Adrenal gland (tissue), 12 donors: Measurements from ENCODE around the gene ATE1. TPM values are rescaled to one million over a fixed set of nuclear protein-coding genes. Genes with fewer than 3 reads are reported as not detected.

Source experiments
- DNase-seq, 7 donors: peaks; one replicate each; pipeline ENCODE4 v3.0.0-alpha.2; 2019 to 2020
- H3K27ac ChIP-seq, 5 donors: fragments of 200-600 bp; sonication (generic) in 4 of 5; 1 replicate in 3 of 5; 2 replicates in 2 of 5; pipeline versions ENCODE4 v1.5.1 to v1.8.0; 2016 to 2020; ENCODE audit warnings: mild to moderate bottlenecking in 1 of 5
- H3K27me3 ChIP-seq: fragments of 200-600 bp; 2 replicates; pipeline ENCODE4 v1.8.0; 2021
- H3K36me3 ChIP-seq, 2 donors: fragments of 200-600 bp; replicated peaks in 1 of 2; 1 replicate in 1 of 2; 2 replicates in 1 of 2; pipeline versions ENCODE4 v1.5.1 to v1.8.0; 2018 to 2022
- H3K4me1 ChIP-seq, 2 donors: fragments of 200-600 bp; replicated peaks in 1 of 2; 1 replicate in 1 of 2; 2 replicates in 1 of 2; pipeline versions ENCODE4 v1.5.1 to v1.8.0; 2018 to 2021
- H3K4me3 ChIP-seq, 4 donors: fragments of 200-600 bp; sonication (generic) in 3 of 4; one replicate each; pipeline ENCODE4 v1.5.1; 2016 to 2018
- H3K9me3 ChIP-seq, 3 donors: fragments of 200-600 bp; sonication (generic) in 1 of 3; replicated peaks in 1 of 3; 1 replicate in 2 of 3; 2 replicates in 1 of 3; pipeline versions ENCODE4 v1.5.1 to v1.8.0; 2016 to 2021
- CTCF ChIP-seq, 6 experiments: fragments of 450-650 bp in 4 of 6; fragments of 200-600 bp in 2 of 6; sonication (generic) in 1 of 6; IDR thresholded peaks; 1 replicate in 5 of 6; 2 replicates in 1 of 6; pipeline versions ENCODE4 v1.5.1 to v1.8.0; 2016 to 2021; ENCODE audit warnings: antibody characterized with exemption in 6 of 6, mild to moderate bottlenecking in 2 of 6, moderate library complexity in 1 of 6
- POLR2A ChIP-seq, 2 donors: fragments of 450-650 bp; IDR thresholded peaks; one replicate each; pipeline ENCODE4 v1.6.1; 2017; ENCODE audit warnings: antibody characterized with exemption in 2 of 2, mild to moderate bottlenecking in 2 of 2, moderate library complexity in 1 of 2
- WGBS, 4 donors: extraction: QIAGEN DNeasy Blood & Tissue Kit in 2 of 4; methylation state at CpG; one replicate each; pipeline versions ENCODE4 v1.1.5 to v1.1.7; 2013 to 2017; 5-methylcytosine and 5-hydroxymethylcytosine counted together
- intact Hi-C, 2 donors: fragments of 100-400 bp; cut with DNase I; formaldehyde crosslinking; loops; one replicate each; pipeline versions ENCODE4 v1.14.1 to v1.15.0; 2022 to 2023
- polyA plus RNA-seq, 3 donors: library from polyadenylated mRNA; stranded (reverse); fragments of 200-250 nt in 2 of 3; fragments of 350-450 nt in 1 of 3; fragmentation: Illumina TruSeq in 1 of 3; extraction: RNeasy Lipid Tissue Mini Kit (QIAGEN cat#74804) in 1 of 3; gene quantifications; one replicate each; pipeline ENCODE4 v1.2.3, GENCODE V29; 2013 to 2014
- total RNA-seq, 9 donors: library from RNA; depleted of rRNA in 4 of 9; stranded (reverse); fragments of >200 nt in 4 of 9; fragments of 120-200 nt in 1 of 9; fragmentation: NEBNext Ultra II Directional in 1 of 9; extraction: Animal tissue kit (Norgen Biotek cat#: 25700) in 1 of 9; gene quantifications; one replicate each; pipeline versions ENCODE4 v1.1.0 to v1.2.4, GENCODE V29; 2013 to 2023
- donor health status: healthy with polysubstance abuse.
- donor health status: Bipolar disorder and iron deficiency.
- donor health status: DM: yes; HTN: yes; CAD: no.
- donor health status: DM: no; HTN: no; CAD: no.
- donor health status: DM: no; HTN: no; CAD: no.
- donor health status: DM: yes; HTN: yes; CAD: no.

ATE1 gene
- total and polyA plus RNA-seq, 12 donors: 4.2 to 53.7 (median 31.9) TPM

DNA sequence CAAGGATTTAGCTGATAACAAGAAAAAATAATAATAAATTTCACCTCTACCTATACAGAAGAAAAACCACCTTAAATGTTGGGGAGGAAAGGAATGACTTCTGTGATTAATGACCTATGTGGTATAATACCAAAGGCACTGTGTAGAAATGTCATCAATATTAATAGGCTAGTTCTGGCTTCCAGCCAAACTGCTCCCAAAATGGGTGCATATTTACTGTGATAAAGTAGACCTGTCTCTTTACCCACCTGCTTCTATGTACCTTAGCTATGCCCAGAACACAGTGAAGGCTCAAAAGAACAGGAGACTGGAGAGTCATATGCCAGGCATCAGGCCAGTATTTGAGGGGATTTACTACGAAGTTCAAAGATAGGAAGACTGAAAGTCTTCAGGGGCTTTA, 76.0 kb downstream of the ATE1 start:
- H3K27me3 ChIP-seq: no peaks in the 10 kb centered on the region
- intact Hi-C loops: no loop called here
- peaks cover 0 to 3% of the 10 kb centered on the region in 2 donors for H3K36me3 ChIP-seq
- no peak for DNase-seq
- WGBS, 4 donors: 81 to 96% (median 93%) methylated on average over 1 of the region's 1 CpG
- H3K4me1 ChIP-seq: no peaks in the 10 kb centered on the region
- H3K9me3 ChIP-seq: peaks cover 0 to 5% (median 0%) of the 10 kb centered on the region in 3 donors
- no peak overlapping the region for H3K4me3 ChIP-seq
- no peak overlapping the region for H3K27ac ChIP-seq
- TF ChIP-seq POLR2A (IDR thresholded peaks at IDR 0.05): no peak
- no peak for TF ChIP-seq CTCF (IDR thresholded peaks at IDR 0.05)

GRCh38 chr10:121848082-121848481, 79.7 kb downstream of the ATE1 start:
- WGBS, 4 donors: 88 to 97% (median 91%) methylated on average over 8 of the region's 8 CpGs
- intact Hi-C loops: no loop called here
- no peaks in the 10 kb centered on the region for H3K27me3 ChIP-seq
- no peak overlapping the region for H3K27ac ChIP-seq
- H3K4me3 ChIP-seq: no peak overlapping the region
- H3K36me3 ChIP-seq: peaks cover 0 to 3% of the 10 kb centered on the region in 2 donors
- H3K9me3 ChIP-seq: peaks cover 0 to 5% (median 0%) of the 10 kb centered on the region in 3 donors
- TF ChIP-seq CTCF (IDR thresholded peaks at IDR 0.05) (no peak), POLR2A (IDR thresholded peaks at IDR 0.05) (no peak)
- DNase-seq: no peak
- peaks cover 0 to 9% of the 10 kb centered on the region in 2 donors for H3K4me1 ChIP-seq

DNA sequence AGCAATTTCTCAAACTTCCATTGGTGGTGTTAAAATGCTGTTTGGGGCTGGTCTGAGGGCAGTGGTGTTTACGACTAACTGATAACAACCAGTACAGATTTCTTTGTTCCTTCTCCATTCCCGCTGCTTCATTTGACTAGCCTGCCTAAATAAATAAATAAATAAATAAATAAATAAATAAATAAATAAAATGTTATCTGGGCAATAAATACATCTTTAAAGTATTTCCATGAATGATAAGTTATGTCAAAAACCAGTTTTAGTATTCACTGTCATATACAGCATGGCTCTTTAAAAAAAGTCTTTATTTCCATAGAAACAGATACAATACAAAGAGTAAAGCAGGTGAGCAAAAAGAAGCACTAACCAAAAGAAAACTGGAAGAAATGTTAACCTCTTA, 81.3 kb downstream of the ATE1 start:
- H3K4me1 ChIP-seq: peaks cover 0 to 11% of the 10 kb centered on the region in 2 donors
- H3K27me3 ChIP-seq: no peaks in the 10 kb centered on the region
- H3K36me3 ChIP-seq: peaks cover 0 to 3% of the 10 kb centered on the region in 2 donors
- 94 to 100% (median 95%) methylated on average over 2 of the region's 2 CpGs for WGBS, 4 donors
- DNase-seq: no peak
- peaks cover 0 to 5% (median 0%) of the 10 kb centered on the region in 3 donors for H3K9me3 ChIP-seq
- H3K4me3 ChIP-seq: no peak overlapping the region
- intact Hi-C loops: no loop called here
- H3K27ac ChIP-seq: no peak overlapping the region
- TF ChIP-seq POLR2A (IDR thresholded peaks at IDR 0.05) (no peak), CTCF (IDR thresholded peaks at IDR 0.05) (no peak)

DNA sequence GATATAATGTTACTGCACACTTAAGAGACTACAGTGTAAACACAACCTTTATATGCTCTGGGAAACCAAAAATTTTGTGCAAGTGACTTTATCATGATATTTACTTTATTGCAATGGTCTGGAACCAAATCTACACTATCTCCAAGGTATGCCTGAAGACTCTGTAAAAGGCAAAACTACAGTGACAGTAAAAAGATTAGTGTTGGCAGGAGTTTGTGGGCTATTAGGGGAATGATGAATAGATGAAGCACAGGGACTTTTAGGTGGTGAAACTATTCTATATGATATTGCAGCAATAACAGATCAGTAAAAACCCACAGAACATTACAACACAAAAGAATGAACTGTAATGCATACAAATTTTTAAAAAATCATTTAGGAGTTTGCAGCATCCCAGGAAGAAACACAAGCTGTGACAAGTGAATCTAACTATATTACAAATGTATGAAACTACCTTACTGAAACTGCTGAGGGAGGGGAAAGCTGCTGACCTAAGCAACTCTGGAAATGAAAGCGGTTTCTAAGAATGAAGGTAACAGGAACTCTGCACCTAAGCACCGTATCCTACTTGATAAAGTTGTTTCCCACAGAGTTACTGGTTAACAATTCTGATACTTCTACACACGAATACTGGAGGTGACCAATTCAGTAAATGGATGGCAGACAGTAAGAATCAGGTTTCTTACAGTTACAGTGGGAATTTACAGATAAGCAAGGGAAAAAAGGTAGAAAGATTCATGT, 82.6 kb downstream of the ATE1 start:
- no peak for DNase-seq
- TF ChIP-seq CTCF (IDR thresholded peaks at IDR 0.05): no peak
- no peak for TF ChIP-seq POLR2A (IDR thresholded peaks at IDR 0.05)
- intact Hi-C loops: no loop called here
- 86 to 96% (median 92%) methylated on average over 3 of the region's 3 CpGs for WGBS, 4 donors
- Histone ChIP-seq H3K27me3 (no peaks in the 10 kb centered on the region), H3K9me3 (peaks cover 0 to 5% (median 0%) of the 10 kb centered on the region in 3 donors), H3K4me1 (peaks cover 0 to 11% of the 10 kb centered on the region in 2 donors), H3K27ac (no peak overlapping the region), H3K36me3 (peaks cover 0 to 3% of the 10 kb centered on the region in 2 donors), H3K4me3 (no peak overlapping the region)
